Measurements from ENCODE around the gene PPP2R3A. TPM values are rescaled to one million over a fixed set of nuclear protein-coding genes. Genes with fewer than 3 reads are reported as not detected.
"Not testable (repeated sequence)": the region's sequence is repeated elsewhere in the genome, so short reads cannot be mapped to it uniquely, and the experiment has no call there.

Gene PPP2R3A
- total RNA-seq (2014; rRNA removed; shearing (Covaris generic)) = 13.9 and 16.5 TPM in 2 replicates

- H3K27ac ChIP-seq = peak within 1 kb of the TSS; percentile 49
Measured at GRCh38 chr3:135965506-135966270, at the start of gene PPP2R3A. Gene PPP2R3A, plus strand, starts transcription at chr3:135965728. Its CDS starts 35,771 bp downstream, at chr3:136001499.

GRCh38 chr3:135916310-135916709 is 49.2 kb upstream of the PPP2R3A start:
- no peak for DNase-seq
- Histone ChIP-seq H3K4me1 (no peaks in the 10 kb centered on the region), H3K27ac (no peak overlapping the region), H3K9me3 (replicated peaks) (no peaks in the 10 kb centered on the region), H3K4me3 (no peak overlapping the region), H3K27me3 (no peaks in the 10 kb centered on the region), H3K36me3 (no peaks in the 10 kb centered on the region)

More at GRCh38 chr3:135965506-135966270, at the start of gene PPP2R3A:
- Histone ChIP-seq H3K27me3 (no peaks in the 10 kb centered on the region), H3K4me1 (peaks cover 10% of the 10 kb centered on the region), H3K9me3 (replicated peaks) (no peaks in the 10 kb centered on the region), H3K4me3 (peak within 1 kb of the TSS; percentile 73), H3K36me3 (no peaks in the 10 kb centered on the region)
- DNase-seq = peak; percentile 88 to 89

GRCh38 chr3:135917076-135917475 is 48.5 kb upstream of the PPP2R3A start:
- Histone ChIP-seq H3K36me3 (no peaks in the 10 kb centered on the region), H3K4me1 (no peaks in the 10 kb centered on the region), H3K27me3 (no peaks in the 10 kb centered on the region), H3K9me3 (replicated peaks) (no peaks in the 10 kb centered on the region), H3K27ac (no peak overlapping the region), H3K4me3 (no peak overlapping the region)
- no peak for DNase-seq

GRCh38 chr3:135917927-135918597 is 47.5 kb upstream of the PPP2R3A start:
- Histone ChIP-seq H3K27ac (no peak overlapping the region), H3K36me3 (no peaks in the 10 kb centered on the region), H3K4me3 (no peak overlapping the region), H3K9me3 (replicated peaks) (no peaks in the 10 kb centered on the region), H3K4me1 (no peaks in the 10 kb centered on the region), H3K27me3 (no peaks in the 10 kb centered on the region)
- no peak for DNase-seq

- H3K4me1 ChIP-seq = no peaks in the 10 kb centered on the region
- no peaks in the 10 kb centered on the region for H3K9me3 ChIP-seq (replicated peaks)
- H3K36me3 ChIP-seq = no peaks in the 10 kb centered on the region
- H3K27me3 ChIP-seq = no peaks in the 10 kb centered on the region
- no peak overlapping the region for H3K4me3 ChIP-seq
- no peak overlapping the region for H3K27ac ChIP-seq
- peak in 1 of 2 experiments; percentile 39 for DNase-seq
Measured at GRCh38 chr3:135918600-135918999, 46.9 kb upstream of the PPP2R3A start.

GRCh38 chr3:135920275-135920674 is 45.3 kb upstream of the PPP2R3A start:
- Histone ChIP-seq H3K27me3 (no peaks in the 10 kb centered on the region), H3K4me3 (no peak overlapping the region), H3K27ac (no peak overlapping the region), H3K4me1 (no peaks in the 10 kb centered on the region), H3K36me3 (no peaks in the 10 kb centered on the region), H3K9me3 (replicated peaks) (no peaks in the 10 kb centered on the region)
- no peak for DNase-seq

- no peak overlapping the region for H3K4me3 ChIP-seq
- DNase-seq = no peak
- no peak overlapping the region for H3K27ac ChIP-seq
- no peaks in the 10 kb centered on the region for H3K4me1 ChIP-seq
- no peaks in the 10 kb centered on the region for H3K36me3 ChIP-seq
- no peaks in the 10 kb centered on the region for H3K27me3 ChIP-seq
- no peaks in the 10 kb centered on the region for H3K9me3 ChIP-seq (replicated peaks)
Measured at GRCh38 chr3:135922903-135923250, 42.7 kb upstream of the PPP2R3A start.

- Histone ChIP-seq H3K27ac (no peak overlapping the region), H3K36me3 (no peaks in the 10 kb centered on the region), H3K9me3 (replicated peaks) (no peaks in the 10 kb centered on the region), H3K4me1 (no peaks in the 10 kb centered on the region), H3K4me3 (no peak overlapping the region), H3K27me3 (no peaks in the 10 kb centered on the region)
- DNase-seq = no peak
Measured at GRCh38 chr3:135924506-135924905, 41.0 kb upstream of the PPP2R3A start.

- no peaks in the 10 kb centered on the region for H3K36me3 ChIP-seq
- H3K4me1 ChIP-seq = no peaks in the 10 kb centered on the region
- H3K27ac ChIP-seq = no peak overlapping the region
- DNase-seq = no peak
- H3K9me3 ChIP-seq (replicated peaks) = no peaks in the 10 kb centered on the region; the same call in 1 of the 2 replicates
- H3K4me3 ChIP-seq = no peak overlapping the region
- H3K27me3 ChIP-seq = no peaks in the 10 kb centered on the region
Measured at GRCh38 chr3:135926664-135927063, 38.9 kb upstream of the PPP2R3A start.

GRCh38 chr3:135927155-135927554 is 38.4 kb upstream of the PPP2R3A start:
- peak in 1 of 2 experiments; percentile 46 for DNase-seq
- H3K9me3 ChIP-seq (replicated peaks) = no peaks in the 10 kb centered on the region; the same call in 1 of the 2 replicates

GRCh38 chr3:135929670-135930069 is 35.9 kb upstream of the PPP2R3A start:
- Histone ChIP-seq H3K4me3 (no peak overlapping the region), H3K9me3 (replicated peaks) (no peaks in the 10 kb centered on the region; the same call in 1 of the 2 replicates), H3K27me3 (no peaks in the 10 kb centered on the region), H3K36me3 (no peaks in the 10 kb centered on the region), H3K4me1 (no peaks in the 10 kb centered on the region), H3K27ac (no peak overlapping the region)
- no peak for DNase-seq

More at GRCh38 chr3:135927155-135927554, 38.4 kb upstream of the PPP2R3A start:
- Histone ChIP-seq H3K36me3 (no peaks in the 10 kb centered on the region), H3K27me3 (no peaks in the 10 kb centered on the region), H3K27ac (no peak overlapping the region), H3K4me3 (no peak overlapping the region), H3K4me1 (no peaks in the 10 kb centered on the region)

GRCh38 chr3:135930255-135930654 is 35.3 kb upstream of the PPP2R3A start:
- H3K27me3 ChIP-seq = no peaks in the 10 kb centered on the region
- H3K27ac ChIP-seq = no peak overlapping the region
- H3K36me3 ChIP-seq = no peaks in the 10 kb centered on the region
- DNase-seq = no peak
- no peaks in the 10 kb centered on the region for H3K4me1 ChIP-seq
- no peak overlapping the region for H3K4me3 ChIP-seq
- H3K9me3 ChIP-seq (replicated peaks) = no peaks in the 10 kb centered on the region; the same call in 1 of the 2 replicates

GRCh38 chr3:135935171-135935570 is 30.4 kb upstream of the PPP2R3A start:
- H3K9me3 ChIP-seq (replicated peaks); H3K4me3 ChIP-seq; H3K36me3 ChIP-seq; DNase-seq; H3K27me3 ChIP-seq; H3K27ac ChIP-seq; H3K4me1 ChIP-seq: not testable (repeated sequence)

- not testable (repeated sequence) for DNase-seq; H3K36me3 ChIP-seq; H3K27ac ChIP-seq; H3K9me3 ChIP-seq (replicated peaks); H3K4me3 ChIP-seq; H3K4me1 ChIP-seq; H3K27me3 ChIP-seq
Measured at GRCh38 chr3:135937766-135938165, 27.8 kb upstream of the PPP2R3A start.

- H3K9me3 ChIP-seq (replicated peaks) = no peaks in the 10 kb centered on the region; the same call in none of the 2 replicates
- no peaks in the 10 kb centered on the region for H3K36me3 ChIP-seq
- H3K27ac ChIP-seq = peak overlapping the region; percentile 90
- no peaks in the 10 kb centered on the region for H3K27me3 ChIP-seq
- no peak overlapping the region for H3K4me3 ChIP-seq
- peaks cover 17% of the 10 kb centered on the region for H3K4me1 ChIP-seq
- peak; percentile 82 to 87 for DNase-seq
Measured at GRCh38 chr3:135944831-135945230, 20.7 kb upstream of the PPP2R3A start.

Measured in SJCRH30 (cell line).